Ishikawa (cell line): ENCODE results near the gene DMAC2L.

Experiments used
- CEBPB ChIP-seq: IDR thresholded peaks from 2 replicates; pipeline ENCODE4 v1.6.1; 2012
- CREB1 ChIP-seq: IDR thresholded peaks from 2 replicates; pipeline ENCODE4 v1.6.1; 2012; ENCODE audit warnings: low read depth
- EGR1 ChIP-seq: IDR thresholded peaks from 2 replicates; pipeline ENCODE4 v1.6.1; 2012
- EP300 ChIP-seq: IDR thresholded peaks from 2 replicates; pipeline ENCODE4 v1.6.1; 2012; ENCODE audit warnings: borderline replicate concordance
- FOXM1 ChIP-seq: IDR thresholded peaks from 2 replicates; pipeline ENCODE4 v1.6.1; 2012; ENCODE audit warnings: low read depth, borderline replicate concordance
- NFIC ChIP-seq: IDR thresholded peaks from 2 replicates; pipeline ENCODE4 v1.6.1; 2012
- RAD21 ChIP-seq: IDR thresholded peaks from 2 replicates; pipeline ENCODE4 v1.6.1; 2012; ENCODE audit warnings: low read depth
- REST ChIP-seq: IDR thresholded peaks from 2 replicates; pipeline ENCODE4 v1.6.1; 2012; ENCODE audit warnings: low read depth, mild to moderate bottlenecking
- TAF1 ChIP-seq: IDR thresholded peaks from 2 replicates; pipeline ENCODE4 v1.6.1; 2012; ENCODE audit warnings: low read depth, mild to moderate bottlenecking
- TCF12 ChIP-seq: IDR thresholded peaks from 2 replicates; pipeline ENCODE4 v1.6.1; 2012; ENCODE audit warnings: low read depth
- TEAD4 ChIP-seq: IDR thresholded peaks from 2 replicates; pipeline ENCODE4 v1.6.1; 2012
- USF1 ChIP-seq: IDR thresholded peaks from 2 replicates; pipeline ENCODE4 v1.6.1; 2012
- YY1 ChIP-seq: IDR thresholded peaks from 2 replicates; pipeline ENCODE4 v1.6.1; 2012; ENCODE audit warnings: low read depth
- ZBTB7A ChIP-seq: IDR thresholded peaks from 2 replicates; pipeline ENCODE4 v1.6.1; 2012; ENCODE audit warnings: low read depth

Gene DMAC2L

DNA sequence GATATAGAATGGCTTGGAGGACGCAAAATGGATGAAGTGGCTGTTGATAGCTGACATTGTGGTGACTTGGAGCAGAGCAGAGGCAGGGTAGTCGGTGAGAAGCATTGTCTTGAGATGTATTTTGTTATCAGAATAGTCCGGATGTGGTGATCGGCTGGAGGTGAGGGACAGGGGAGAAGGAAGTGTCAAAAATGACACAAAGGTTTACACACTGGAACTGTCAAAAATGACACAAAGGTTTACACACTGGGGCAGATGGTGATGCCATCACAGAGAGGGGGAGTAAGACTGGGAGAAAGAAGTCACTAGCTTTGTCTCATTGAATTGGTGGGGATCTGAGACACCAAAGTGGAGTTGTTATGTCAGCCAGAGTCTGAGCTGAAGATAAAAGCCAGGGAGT, 54.5 kb downstream of the DMAC2L start:
- TF ChIP-seq YY1 (no peak), EP300 (no peak), CREB1 (no peak), NFIC (no peak), TAF1 (no peak), EGR1 (no peak), REST (no peak), RAD21 (no peak), TCF12 (no peak)

- TF ChIP-seq RAD21: no peak
- no peak for TF ChIP-seq CEBPB
Measured at GRCh38 chr14:50371546-50371945, 59.4 kb downstream of the DMAC2L start.

- TF ChIP-seq RAD21: no peak
- TF ChIP-seq FOXM1: no peak
- no peak for TF ChIP-seq CREB1
Measured at GRCh38 chr14:50373959-50374358, 61.8 kb downstream of the DMAC2L start.

DNA sequence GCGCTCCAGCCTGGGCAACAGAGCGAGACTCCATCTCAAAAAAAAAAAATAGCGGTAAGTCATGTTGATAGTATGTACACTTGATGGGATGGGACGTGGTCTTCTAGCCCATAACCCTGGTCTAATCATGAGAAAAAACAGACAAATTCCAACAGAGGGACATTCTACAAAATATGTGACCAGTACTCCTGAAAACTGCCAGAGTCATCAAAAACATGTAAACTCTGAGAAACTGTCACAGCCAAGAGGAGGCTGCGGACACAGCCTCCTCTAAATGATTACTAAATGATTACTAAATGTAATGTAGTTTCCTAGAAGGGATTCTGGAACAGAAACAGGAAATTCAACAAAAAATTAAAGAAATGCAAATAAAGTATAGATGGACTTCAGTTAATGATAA, 63.6 kb downstream of the DMAC2L start:
- TF ChIP-seq ZBTB7A: no peak
- no peak for TF ChIP-seq USF1
- no peak for TF ChIP-seq EGR1
- no peak for TF ChIP-seq RAD21
- no peak for TF ChIP-seq EP300
- TF ChIP-seq CEBPB: no peak
- TF ChIP-seq REST: no peak
- no peak for TF ChIP-seq TEAD4
- no peak for TF ChIP-seq YY1
- TF ChIP-seq FOXM1: no peak
